ENCODE data around the gene PTPRN2.

Gene PTPRN2

GRCh38 chr7:158133515-158134271 is 453.9 kb downstream of the PTPRN2 start:
- no peak for DNase-seq (ENCODE audit: low read depth)

GRCh38 chr7:158133057-158133456 is 454.6 kb downstream of the PTPRN2 start:
- no peak for DNase-seq (ENCODE audit: low read depth)

GRCh38 chr7:158130023-158130409 is 457.6 kb downstream of the PTPRN2 start:
- DNase-seq (ENCODE audit: low read depth): no peak

DNA sequence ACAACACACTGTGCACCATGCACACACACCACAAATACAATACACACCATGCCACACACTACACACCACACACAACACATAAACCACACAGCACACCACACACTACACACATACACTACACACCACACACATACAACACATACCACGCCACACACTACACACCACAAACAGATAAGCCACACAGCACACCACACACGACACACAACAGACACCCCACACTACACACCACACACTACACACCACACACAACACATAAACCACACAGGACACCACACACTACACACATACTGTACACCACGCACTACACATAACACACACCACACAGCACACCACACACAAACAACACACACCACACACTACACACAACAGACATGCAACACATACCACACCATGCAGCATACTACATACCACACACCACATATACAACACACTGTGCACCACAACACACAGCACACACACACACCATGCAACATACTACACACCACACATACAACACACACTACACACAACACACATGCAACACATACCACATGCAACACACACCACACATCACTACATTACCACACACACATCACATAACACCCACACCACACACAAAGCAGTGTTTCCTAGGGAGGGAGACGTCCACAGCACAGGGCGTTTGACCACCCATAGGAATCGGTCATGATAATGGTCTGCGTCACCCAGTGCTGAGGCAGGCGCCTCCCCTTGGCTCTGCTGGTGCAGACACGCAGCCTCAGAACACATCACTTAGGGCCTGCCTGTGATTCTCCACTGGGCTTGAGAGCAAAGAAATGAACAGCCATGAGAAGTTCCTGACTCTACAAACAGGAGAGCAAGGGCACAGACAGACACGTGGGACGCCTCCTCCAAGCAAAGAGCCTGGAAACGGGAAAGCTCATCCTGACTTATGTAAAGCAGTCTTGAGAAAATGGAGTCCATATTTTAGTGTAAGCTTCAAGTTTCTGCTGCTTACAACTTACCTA is 458.3 kb downstream of the PTPRN2 start:
- DNase-seq (ENCODE audit: low read depth): no peak

- no peak for DNase-seq (ENCODE audit: low read depth)
Measured at GRCh38 chr7:158128572-158128971, 459.1 kb downstream of the PTPRN2 start.

GRCh38 chr7:158127241-158127640 is 460.4 kb downstream of the PTPRN2 start:
- DNase-seq (ENCODE audit: low read depth): no peak

DNA sequence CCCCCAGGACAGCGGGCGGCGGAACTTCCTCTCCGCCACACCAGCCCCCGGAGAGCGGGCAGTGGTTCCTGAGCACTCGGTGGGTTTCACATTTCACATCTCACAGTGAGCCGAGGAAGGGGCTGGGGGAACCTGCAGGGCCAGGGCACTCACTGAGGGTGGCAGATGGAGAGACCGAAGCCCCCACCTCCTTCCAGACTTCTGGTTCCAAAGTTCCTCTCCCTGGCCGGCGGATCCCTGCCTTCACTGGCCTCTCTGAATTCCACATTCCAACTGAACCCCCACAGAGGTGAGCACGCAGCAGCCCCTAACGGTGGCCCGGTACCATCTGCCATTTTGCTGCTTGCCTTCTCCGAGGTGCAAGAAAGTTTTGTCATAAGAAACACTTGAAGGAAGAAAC is 461.0 kb downstream of the PTPRN2 start:
- no peak for DNase-seq (ENCODE audit: low read depth)

GRCh38 chr7:158125721-158126120 is 461.9 kb downstream of the PTPRN2 start:
- no peak for DNase-seq (ENCODE audit: low read depth)

DNA sequence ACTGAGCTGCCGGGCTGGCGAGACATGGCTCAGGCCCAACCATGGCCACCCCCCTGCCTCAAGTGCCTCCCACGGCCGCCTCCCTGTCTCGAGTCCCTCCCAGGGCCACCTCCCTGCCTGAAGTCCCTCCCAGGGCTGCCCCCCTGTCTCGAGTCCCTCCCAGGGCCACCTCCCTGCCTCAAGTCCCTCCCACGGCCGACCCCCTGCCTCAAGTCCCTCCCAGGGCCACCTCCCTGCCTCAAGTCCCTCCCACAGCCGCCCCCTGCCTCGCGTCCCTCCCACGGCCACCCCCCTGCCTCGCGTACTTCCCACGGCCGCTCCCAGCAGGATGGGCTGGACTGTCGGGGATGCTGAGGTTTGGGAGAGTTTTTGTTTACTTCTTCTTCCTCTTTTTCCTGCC is 462.5 kb downstream of the PTPRN2 start:
- no peak for DNase-seq (ENCODE audit: low read depth)

DNA sequence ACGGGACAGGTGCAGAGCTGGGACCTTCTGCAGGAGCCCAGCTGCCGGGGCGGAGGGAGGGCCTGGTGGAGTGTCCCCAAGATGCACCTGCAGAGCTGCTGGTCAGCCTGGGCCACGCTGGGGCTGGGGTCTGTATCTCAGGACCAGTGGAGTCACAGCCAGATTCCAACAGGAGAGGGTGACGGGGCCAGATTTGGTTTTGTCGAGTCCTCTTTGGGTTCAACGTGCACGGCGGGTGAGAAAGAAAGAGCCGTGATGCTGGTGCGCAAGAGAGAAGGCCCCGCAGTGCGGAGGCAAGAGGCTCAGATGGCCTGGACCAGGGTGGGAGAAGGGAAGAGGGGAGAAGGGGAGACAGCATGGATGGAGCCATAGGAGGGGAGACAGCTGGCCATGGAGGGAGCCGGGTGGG is 462.9 kb downstream of the PTPRN2 start:
- no peak for DNase-seq (ENCODE audit: low read depth)

DNA sequence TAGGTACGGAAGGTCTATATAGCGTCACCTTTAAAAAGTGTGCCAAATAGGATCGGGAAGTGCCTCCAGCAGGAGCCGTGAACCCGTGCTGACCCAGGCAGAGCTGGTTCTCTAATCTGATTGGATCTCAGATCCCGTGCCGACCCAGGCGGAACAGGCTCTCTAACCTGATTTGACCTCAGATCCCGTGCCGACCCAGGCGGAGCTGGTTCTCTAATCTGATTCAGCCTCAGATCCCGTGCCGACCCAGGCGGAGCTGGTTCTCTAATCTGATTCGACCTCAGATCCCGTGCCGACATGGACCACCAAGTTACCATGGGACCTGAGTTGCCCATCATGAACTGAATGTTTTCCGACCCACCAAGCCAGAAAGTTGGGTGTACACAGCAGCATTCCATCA is 463.9 kb downstream of the PTPRN2 start:
- DNase-seq (ENCODE audit: low read depth): no peak

DNA sequence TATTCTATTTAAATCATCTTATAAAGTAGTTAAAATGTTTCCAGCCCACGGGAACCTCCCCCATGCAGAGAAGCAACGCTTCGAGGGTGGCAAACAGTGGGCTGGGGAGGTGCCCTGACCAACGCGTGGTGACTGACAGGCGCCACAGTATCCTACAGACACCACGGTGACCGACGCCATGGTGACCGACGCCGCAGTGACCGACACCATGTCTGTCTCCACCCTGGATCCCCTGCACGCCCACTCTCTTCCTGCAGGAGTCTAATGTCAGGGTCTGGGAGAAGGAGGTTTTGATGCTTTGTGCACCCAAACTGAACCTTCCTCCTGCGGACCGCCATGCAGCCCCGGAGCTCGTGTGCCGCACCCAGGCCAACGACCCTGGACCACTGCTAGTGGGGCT is 464.4 kb downstream of the PTPRN2 start:
- no peak for DNase-seq (ENCODE audit: low read depth)

GRCh38 chr7:158121441-158122045 is 466.1 kb downstream of the PTPRN2 start:
- DNase-seq (ENCODE audit: low read depth): no peak

DNA sequence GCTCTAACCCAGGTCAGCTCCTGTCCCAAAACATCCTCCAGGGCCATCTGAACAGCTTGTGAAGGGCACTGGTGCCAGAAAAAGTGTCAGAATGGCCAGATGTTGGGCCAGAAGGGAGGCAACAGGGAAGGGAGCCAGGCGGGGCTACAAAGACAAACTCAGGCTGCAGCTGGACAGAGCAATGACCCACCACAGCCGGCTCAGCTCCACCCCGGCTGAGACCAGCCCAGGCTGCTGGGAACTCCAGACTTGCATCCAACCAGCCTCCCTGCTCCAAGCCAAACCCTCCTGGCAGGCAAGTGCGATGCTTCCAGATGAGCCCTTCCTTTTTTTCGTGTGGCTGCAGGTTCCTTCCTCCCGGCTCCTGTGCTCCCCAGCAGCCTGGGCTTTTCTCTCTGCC is 466.9 kb downstream of the PTPRN2 start:
- DNase-seq (ENCODE audit: low read depth): no peak

DNA sequence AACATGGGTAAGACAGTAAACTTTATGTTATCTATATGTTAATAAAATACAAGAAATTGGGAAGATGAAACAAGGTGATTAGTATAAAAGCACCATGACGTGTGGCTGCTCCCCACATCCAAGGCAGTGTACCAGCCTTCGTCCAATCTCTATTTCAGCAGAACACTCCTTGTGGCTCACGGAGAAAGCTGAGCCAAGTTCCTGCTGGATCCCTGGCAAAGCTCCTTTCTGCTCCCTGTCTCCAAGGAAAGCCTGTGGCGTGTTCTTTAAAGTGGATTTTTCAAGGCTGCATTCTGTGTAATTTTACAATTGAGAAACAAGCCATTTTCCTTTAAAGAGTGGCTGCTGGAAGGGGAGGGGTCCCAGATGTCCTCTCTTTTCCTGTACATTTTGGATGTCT is 467.3 kb downstream of the PTPRN2 start:
- DNase-seq (ENCODE audit: low read depth): no peak

GRCh38 chr7:158117341-158118222 is 470.0 kb downstream of the PTPRN2 start:
- no peak for DNase-seq (ENCODE audit: low read depth)

GRCh38 chr7:158116235-158116634 is 471.4 kb downstream of the PTPRN2 start:
- no peak for DNase-seq (ENCODE audit: low read depth)

DNA sequence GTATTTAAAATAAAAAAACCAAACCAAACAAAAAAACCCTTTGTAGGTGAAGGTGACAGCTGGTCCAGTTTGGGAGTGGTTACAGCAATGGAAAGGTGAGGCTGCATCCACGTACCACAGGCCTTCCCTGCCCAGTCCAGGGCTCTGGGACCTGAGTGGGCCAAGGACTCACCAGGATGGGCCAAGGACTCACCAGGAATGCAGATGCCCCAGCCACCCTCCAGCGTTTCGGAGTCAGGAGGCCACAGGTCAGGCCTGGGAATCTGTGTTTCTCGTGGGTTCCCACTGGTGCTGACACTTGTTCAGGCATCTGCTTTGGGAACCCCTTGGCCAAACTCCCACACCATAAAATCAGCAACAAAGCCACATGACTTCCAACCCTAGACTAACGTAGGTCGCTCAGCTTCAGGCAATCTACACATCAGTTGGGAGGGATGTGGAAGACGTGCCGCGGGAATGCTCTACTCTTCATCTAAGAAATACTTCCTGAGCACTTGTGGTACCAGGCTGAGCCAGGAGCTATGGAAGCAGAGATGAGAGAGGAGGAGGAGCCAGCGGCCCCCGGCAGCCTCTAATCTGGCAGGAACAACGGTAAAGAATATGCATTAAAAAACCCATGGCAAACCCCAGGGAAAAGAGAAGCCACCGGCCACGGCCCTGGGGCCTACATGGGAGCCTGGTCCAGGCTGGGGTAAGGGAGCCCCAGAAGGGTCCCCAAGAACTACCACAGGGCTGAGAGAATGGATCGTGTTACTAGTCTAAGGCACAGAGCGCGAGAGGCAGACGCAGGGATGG is 473.4 kb downstream of the PTPRN2 start:
- DNase-seq (ENCODE audit: low read depth): no peak

GRCh38 chr7:158113321-158114025 is 474.1 kb downstream of the PTPRN2 start:
- no peak for DNase-seq (ENCODE audit: low read depth)
